GM18873 (cell line): ENCODE results near the gene SFTPB.
"Not testable (repeated sequence)": the region's sequence is repeated elsewhere in the genome, so short reads cannot be mapped to it uniquely, and the experiment has no call there.

Experiments
- ATAC-seq: cut with Tn5 transposase; IDR thresholded peaks from one replicate; pipeline ENCODE4 v1.9.1; 2021; ENCODE audit warnings: mild to moderate bottlenecking, moderate library complexity, moderate number of reproducible peaks; ENCODE audit not compliant: unreplicated experiment, low FRiP score

Gene SFTPB

DNA sequence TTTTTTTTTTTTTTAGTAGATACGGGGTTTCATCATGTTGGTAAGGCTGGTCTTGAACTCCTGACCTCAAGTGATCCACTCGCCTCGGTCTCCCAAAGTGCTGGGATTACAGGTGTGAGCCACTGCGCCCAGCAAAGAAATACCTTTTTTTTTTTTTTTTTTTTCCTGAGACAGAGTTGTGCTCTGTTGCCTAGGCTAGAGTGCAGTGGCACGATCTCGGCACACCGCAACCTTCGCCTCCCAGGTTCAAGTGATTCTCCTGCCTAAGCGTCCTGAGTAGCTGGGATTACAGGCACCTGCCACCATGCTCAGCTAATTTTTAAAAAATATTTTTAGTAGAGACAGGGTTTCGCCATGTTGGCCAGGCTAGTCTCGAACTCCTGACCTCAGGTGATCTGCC is 7.7 kb downstream of the SFTPB start:
- ATAC-seq: not testable (repeated sequence)

DNA sequence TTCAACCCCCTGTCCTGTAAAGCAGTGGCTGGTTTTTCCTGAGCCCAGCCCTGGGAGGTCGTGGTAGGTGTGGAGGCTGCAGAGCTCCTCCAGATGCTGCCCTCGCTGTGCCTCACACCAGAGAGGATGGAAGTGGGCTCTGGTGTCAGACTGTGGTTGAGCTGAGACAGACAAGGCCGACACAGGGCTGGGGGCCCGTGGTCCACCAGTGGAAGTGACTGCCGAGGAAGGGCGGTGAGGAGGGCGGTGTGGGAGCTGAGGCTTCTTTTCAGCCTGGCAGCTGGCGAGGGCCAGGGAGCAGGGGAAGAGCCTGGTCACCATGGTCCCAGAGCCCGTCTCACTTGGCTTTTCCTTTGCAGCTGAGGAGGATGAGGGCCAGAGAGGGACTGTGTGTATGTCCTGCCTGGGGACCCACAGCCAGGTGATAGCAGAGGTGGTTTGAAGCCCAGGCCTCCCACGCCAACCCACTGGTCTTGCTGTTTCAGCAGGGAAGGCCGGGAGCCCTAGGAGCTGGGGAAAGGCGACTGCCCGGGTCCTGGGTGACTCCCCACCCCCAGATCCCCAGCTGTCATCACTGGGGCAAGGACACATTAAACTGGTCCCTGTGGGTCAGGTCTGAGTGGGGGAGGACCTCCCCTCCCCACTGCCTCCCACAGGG is 8.5 kb downstream of the SFTPB start:
- no peak for ATAC-seq

DNA sequence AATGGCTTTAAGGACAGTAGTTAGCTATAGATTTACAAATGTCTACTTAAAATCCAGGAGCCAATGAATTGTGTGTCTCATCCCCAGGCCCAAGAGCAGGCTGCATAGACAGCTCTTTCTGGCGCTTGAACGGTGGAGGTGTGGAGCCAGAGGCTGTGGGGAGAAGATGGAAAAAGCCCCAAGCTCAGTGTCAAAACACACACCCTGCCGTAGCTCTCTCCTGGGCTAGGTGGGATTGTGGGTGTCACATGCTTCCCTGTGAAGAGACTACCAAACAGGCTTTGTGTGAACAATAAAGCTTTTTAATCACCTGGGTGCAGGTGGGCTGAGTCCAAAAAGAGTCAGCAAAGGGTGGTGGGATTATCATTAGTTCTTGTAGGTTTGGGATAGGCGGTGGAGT is 10.6 kb downstream of the SFTPB start:
- ATAC-seq: not testable (repeated sequence)

GRCh38 chr2:85656468-85656867 is 11.5 kb downstream of the SFTPB start:
- ATAC-seq: no peak

DNA sequence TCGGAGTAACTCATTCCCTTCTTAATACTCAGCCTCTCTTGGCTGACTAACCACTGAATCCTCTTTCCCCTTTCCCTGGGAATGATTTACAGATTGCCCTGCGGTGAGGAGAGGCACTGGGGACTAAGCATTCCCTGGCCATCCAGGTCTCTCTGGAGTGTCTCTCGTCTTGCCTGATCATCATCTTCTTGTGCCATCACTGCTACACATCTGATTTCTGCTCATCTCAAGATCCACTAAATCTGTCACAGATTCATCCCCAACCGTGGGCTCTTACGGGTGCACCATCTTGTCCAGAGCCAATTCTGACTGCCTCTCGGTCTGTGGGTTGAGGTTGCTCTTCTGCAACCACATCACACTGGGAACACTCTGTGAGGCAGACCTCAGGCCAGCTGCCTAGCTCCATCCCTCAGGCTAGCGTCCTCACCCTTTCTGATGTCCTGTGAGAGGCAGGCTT is 12.0 kb downstream of the SFTPB start:
- ATAC-seq: no peak

- no peak for ATAC-seq
These were observed 14.0 kb downstream of the SFTPB start for GRCh38 chr2:85653996-85654395.

- no peak for ATAC-seq
These were observed 15.9 kb downstream of the SFTPB start for GRCh38 chr2:85652056-85652455.

DNA sequence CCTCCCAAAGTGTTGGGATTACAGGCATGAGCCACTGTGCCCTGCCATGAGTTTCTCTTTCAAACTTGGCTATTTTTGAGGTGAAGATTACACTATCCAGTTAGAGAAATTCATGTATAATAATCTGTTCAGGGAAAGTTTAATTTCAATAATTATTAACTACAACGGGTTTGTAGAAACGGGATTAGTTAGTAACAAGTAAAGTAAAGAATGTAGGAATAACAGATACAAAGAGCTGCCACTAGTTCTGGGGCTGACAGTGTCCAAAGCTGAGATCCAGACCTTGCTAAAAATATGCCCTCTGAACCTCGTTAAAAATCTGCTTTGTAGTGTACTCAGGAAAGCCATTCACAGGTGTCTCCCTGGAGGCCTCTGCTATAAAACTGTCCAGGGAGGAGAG is 16.9 kb downstream of the SFTPB start:
- ATAC-seq: no peak

GRCh38 chr2:85650456-85650855 is 17.5 kb downstream of the SFTPB start:
- ATAC-seq: no peak

- no peak for ATAC-seq
These were observed 18.5 kb downstream of the SFTPB start for GRCh38 chr2:85649201-85650190.

DNA sequence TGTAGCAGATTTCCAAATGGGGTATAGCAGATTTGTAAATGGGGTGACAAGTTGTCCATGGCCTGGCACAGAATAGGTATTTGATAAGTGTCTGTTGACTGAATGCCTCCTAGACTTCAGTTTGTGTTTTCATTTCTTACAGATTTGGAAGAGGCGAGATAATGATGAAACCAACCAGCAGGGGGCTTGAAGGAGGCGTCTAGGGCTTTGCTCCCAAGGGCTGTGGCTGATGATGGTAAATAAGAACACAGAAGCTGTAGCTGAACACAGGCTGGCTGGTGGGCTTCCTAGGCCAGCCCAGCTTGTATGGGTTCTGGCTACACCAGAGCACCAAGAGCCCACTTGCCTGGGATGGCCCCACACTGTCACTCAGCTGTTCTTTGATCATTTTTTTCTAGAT is 19.4 kb downstream of the SFTPB start:
- ATAC-seq: no peak

DNA sequence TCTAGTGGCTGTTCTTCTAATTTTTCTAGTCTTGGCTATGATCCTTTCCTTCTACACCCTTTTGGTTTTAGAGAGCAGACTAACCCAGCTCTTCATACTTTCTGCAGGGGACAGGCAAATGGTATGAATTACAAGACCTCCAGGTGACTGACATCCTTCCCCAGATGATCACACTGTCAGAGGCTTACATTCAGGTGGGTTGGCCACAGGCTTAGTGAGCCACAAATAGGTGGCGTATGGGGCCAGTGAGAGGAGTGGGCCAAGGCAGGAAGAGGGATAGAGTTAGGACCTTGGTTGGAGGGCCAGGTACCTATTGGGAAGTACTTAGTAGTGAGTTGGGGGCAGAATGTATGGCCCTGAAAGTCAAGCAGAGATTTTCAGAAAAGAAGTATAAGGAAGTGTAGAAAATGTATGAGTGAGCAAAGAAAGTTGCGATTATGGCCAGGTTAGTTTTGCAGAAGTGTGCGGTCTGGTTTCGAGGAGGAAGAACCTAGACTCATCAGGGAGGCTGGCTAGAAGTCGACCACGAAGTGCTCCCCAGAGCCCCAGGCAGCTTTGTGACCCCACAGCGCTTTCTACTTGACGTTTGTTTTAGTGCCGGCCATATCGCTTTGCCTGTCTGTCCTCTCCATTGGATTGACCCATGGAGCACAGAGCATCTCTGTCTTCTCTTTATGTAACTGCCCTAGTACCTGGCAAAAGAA is 20.0 kb downstream of the SFTPB start:
- no peak for ATAC-seq

GRCh38 chr2:85646166-85646565 is 21.8 kb downstream of the SFTPB start:
- no peak for ATAC-seq

DNA sequence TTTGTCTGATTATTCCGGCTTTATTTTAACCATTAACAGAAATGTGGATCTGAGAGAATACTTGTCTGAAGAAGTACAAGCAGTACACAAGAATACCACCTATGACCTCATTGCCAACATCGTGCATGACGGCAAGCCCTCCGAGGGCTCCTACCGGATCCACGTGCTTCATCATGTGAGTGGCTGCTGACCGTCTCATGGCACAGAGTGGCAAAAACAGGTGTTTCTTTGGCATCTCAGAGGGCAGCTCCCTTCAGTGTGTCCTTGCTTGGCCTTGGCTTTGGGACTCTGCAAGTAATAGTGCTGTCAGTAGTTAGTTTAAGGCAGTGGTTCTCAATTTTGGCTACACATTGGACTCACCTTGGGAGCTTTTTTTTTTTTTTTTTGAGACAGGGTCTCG is 23.1 kb downstream of the SFTPB start:
- ATAC-seq: no peak

DNA sequence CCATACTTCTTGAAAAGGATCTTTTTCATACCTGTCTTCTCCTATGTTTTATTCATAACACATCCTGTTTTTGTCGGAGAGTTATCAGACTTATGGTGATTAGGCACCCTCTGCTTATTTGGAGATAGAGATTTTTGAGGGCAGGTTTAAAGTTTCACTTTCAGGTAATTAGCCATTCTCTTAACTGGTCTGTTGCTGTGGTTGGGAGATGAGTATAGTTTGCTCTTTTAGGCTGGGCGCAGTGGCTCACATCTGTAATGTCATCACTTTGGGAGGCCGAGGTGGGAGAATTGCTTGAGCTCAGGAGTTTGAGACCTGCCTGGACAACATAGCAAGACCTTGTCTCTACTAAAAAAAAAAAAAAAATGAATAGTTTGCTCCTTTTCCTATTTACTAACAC is 25.3 kb downstream of the SFTPB start:
- ATAC-seq: no peak

- ATAC-seq: no peak
These were observed 32.4 kb downstream of the SFTPB start for GRCh38 chr2:85635636-85636035.

GRCh38 chr2:85635011-85635410 is 33.0 kb downstream of the SFTPB start:
- no peak for ATAC-seq

DNA sequence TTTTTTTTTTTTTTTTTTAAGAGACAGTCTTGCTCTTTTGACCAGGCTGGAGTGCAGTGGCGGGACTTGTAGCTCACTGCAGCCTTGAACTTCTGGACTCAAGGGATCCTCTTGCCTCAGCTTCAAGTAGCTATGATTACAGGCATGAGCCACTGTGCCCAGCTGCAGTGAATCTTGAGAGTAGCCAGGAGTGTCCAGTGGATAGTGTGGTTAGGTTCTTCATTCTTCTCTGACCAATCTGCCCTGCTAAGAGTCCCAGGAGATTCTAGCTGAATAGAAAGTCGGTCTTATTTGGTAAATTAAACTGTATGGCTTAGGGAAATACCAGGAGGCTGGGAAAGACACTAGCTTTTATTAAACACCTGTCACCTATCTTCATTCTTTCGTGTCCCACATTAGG is 36.7 kb downstream of the SFTPB start:
- ATAC-seq: no peak

DNA sequence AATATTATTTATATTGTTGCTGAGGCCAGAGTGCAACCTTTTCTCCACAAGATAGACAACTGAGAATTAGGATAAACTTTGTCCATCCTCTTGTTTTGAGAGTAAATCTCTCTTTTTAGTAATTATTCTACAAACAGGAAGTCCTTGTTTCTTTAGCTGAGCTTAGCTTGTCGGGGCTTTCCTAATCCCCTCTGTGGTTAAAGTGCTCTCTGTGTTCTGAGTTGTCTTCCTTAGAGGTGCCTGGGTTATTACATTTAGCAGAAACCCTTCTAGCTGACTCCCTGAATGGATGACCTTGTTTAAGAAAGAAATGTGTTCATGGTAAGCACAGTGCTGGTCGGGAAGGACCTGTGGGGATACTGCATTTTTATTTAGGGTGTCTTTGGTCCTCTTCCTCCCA is 39.3 kb downstream of the SFTPB start:
- ATAC-seq: no peak

DNA sequence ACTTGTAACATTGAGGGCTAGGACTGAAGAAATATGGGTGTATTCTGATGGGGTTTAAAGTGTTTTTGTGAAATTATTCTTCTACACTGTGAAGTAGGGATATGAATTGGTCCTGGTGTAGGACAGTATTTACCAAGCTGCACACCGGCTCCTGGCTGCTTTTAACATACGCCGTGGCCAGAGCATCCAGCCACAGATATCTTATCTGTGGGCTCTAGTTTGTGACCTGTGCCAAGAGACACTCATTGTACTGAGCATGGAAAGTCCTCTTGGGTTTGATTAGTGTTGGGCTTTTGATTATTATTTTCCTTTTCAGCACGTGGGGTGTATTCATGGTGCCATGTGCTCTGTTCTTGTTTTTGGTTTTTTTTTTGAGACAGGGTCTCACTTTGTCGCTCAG is 44.0 kb downstream of the SFTPB start:
- ATAC-seq: no peak

GRCh38 chr2:85621338-85621737 is 46.7 kb downstream of the SFTPB start:
- no peak for ATAC-seq
